HL-60/S4 treated with phorbol 12-myristate 13-acetate at 8.2 ng/mL for 4 days and 3 days (cell line): ENCODE measurements around the gene UGT1A10.
"Not testable (repeated sequence)": the region's sequence is repeated elsewhere in the genome, so short reads cannot be mapped to it uniquely, and the experiment has no call there.

ENCODE experiments used
- in situ Hi-C: fragments of 300-500 bp; cut with MboI; formaldehyde crosslinking; loops from 2 replicates; pipeline ENCODE4 v1.15.0; 2022; ENCODE audit warnings: low sequenced_read_pairs

Gene UGT1A10

DNA sequence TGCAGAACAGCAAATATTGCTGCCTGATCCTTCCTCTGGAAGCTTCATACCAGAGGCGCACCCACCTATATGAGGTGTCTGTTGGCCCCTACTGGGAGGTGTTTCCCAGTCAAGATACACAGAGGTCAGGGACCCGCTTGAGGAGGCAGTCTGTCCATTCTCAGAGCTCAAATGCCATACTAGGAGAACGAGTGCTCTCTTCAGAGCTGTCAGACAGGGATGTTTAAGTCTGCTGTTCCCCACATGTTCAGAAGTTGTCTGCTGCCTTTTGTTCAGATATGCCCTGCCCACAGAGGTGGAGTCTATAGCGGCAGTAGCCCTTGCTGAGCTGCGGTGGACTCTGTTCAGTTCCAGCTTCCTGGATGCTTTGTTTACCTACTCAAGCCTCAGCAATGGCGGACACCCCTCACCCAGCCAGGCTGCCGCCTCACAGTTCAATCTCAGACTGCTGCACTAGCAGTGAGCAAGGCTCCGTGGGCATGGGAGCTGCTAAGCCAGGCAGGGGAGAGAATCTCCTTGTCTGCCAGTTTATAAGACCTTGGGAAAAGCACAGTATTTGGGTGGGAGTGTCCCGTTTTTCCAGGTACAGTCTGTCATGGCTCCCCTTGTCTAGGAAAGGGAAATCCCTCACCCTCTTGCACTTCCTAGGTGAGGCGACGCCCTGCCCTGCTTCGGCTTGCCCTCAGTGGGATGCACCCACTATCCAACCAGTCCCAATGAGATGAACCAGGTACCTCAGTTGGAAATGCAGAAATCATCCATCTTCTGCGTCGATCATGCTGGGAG, 100.8 kb downstream of the UGT1A10 start:
- in situ Hi-C loops = not testable (repeated sequence)

DNA sequence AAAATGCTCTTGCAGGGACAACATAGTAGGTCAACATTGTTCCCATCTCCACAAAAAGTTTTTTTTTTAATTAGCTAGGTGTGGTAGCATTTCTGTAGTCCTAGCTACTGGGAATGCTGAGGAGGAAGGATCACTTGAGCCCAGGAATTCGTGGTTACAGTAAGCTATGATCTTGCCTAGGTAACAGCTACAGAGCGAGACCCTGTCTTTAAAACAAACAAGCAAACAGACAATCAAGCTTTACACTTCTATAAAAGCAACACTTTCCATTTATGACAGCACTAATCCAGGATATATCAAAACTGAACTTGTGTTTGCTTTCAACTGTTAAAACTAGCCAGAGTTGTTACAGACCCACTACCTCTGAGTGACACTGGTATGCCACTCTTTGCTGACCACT, 104.6 kb downstream of the UGT1A10 start:
- in situ Hi-C loops = no loop called here

DNA sequence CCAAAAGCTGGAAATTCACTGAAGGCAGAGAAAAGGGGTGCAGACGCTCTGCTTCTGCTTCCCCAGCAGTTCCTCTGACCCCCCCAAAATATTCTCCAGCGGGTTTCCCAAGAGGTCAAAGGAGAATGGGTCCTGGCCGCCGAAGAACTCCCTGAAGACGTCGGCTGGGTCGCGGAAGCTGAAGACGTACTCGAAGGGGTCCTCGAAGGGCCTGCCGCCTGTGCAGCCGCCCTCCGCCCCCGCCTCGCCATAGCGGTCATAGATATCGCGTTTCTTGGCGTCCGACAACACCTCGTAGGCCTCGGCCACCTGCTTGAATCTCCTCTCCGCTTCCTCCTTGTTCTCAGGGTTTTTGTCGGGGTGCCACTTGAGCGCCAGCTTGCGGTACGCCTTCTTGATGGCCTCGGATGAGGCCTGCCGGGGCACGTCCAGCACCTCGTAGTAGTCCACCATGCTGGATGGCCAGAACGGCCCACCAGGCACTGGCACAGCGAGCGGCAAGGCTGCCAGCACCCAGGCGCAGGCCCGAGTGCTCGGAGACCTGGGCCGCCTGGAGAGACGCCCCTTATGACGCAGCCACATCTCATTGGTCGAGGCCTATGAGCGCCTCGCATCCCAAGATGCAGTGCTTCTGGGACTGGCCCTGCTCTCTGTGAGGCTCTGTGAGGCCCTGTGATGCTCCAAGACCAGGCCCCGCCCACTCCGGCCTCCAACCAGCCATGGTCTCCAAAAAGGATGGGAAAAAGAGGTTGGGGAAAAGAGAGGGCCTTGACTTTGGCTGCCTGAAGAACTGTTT, 107.4 kb downstream of the UGT1A10 start:
- in situ Hi-C loops = no loop called here

DNA sequence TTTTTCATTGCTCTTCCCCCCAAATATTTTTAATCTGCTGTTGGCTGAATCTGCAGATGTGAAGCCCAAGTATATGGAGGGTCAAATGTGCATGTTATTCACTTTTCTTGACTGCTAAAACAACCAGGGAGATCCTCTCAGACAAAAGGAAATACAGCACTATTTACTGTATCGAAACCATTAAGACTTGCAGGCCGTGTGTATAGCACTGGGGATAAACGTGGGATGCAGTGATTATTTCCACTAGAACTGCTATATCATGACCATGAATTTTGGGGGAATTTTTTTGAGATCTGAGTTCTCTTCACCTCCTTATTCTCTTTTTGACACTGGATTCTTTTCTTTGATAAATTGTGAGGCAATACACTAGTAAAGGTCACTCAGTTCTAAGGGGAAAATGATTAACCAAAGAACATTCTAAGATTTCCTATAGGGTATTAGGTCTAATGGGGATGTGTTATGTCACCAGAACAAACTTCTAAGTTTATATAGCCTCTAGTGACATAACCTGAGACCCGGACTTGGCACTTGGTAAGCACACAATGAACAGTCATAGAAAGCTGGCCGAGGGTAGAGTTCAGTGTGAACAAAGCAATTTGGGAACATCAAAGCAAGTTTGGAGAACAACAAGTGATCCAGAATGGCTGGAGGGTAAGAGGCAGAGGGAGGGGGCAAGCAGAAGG, 109.0 kb downstream of the UGT1A10 start:
- in situ Hi-C loops = no loop called here

DNA sequence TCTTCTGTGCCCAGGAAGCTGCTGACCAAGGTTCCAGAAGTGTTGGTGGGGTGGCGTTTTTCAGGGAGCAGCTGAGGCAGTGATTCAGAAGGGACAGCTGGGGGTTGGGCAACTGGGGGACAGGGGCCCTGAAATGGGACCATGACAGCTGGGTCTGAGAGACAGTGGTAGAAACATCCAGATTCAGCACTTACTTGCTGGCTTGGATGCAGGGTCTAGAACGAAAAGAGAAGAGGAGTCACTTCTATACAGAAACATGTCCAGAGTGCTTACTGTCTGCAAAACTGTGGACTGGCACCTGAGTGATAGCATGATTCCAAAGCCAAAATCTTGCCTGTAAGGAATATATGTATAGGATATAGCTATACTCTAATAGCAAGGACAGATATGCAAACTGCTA, 109.6 kb downstream of the UGT1A10 start:
- in situ Hi-C loops = not testable (repeated sequence)

DNA sequence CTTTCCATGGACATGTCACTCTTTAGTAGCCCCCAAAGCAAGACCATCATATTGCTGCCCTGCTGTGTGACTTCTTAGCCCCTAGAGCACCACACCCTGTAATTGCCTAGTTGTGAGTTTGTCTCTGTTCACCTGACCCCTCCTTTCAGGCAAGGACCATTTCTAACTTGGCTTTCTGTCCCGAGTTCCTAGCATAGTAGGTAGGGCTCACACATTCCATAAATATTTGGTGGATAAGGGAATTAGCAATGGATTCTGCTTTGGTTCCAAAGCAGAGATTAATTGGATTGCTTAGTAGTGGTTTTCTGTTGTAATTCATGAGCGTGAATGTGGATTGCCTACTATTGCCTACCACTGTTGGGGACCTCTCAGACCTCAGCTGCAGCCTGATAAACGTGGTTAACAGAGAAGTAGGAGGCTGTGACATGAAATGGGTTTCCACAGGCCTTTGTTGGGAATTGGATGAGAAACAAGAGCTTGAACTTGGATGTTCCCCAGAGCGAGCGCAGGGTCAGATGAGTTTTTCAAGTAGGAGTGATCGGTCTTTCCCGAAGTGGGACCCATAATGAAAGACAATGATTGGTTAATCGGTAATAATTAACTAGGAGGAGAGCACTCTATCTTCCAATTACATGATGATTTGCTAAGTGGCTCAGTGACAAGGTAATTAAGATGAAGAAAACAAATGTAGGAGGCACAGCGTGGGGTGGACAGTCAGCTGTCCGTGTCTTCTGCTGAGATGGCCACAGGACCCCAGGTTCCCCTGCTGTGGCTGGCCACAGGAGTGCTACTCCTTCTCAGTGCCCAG, 110.4 kb downstream of the UGT1A10 start:
- in situ Hi-C loops = no loop called here

DNA sequence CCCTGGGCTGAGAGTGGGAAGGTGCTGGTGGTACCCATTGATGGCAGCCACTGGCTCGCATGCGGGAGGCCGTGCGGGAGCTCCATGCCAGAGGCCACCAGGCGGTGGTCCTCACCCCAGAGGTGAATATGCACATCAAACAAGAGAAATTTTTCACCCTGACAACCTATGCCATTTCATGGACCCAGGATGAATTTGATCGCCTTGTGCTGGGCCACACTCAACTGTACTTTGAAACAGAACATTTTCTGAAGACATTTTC, 111.0 kb downstream of the UGT1A10 start:
- in situ Hi-C loops = no loop called here

DNA sequence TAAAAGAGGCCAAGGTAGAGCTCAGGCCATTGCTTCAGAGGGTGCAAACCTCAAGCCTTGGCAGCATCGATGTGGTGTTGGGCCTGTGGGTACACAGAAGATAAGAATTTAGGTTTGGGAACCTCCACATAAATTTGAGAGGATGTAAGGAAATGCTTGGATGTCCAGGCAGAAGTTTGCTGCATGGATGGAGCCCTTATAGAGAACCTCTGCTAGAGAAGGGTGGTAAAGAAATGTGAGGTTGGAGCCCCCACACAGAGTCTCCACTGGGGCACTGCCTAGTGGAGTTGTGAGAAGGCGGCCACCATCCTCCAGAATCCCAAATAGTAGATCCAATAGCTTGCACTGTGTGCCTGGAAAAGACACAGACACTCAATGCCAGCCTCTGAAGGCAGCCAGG, 114.4 kb downstream of the UGT1A10 start:
- in situ Hi-C loops = not testable (repeated sequence)

DNA sequence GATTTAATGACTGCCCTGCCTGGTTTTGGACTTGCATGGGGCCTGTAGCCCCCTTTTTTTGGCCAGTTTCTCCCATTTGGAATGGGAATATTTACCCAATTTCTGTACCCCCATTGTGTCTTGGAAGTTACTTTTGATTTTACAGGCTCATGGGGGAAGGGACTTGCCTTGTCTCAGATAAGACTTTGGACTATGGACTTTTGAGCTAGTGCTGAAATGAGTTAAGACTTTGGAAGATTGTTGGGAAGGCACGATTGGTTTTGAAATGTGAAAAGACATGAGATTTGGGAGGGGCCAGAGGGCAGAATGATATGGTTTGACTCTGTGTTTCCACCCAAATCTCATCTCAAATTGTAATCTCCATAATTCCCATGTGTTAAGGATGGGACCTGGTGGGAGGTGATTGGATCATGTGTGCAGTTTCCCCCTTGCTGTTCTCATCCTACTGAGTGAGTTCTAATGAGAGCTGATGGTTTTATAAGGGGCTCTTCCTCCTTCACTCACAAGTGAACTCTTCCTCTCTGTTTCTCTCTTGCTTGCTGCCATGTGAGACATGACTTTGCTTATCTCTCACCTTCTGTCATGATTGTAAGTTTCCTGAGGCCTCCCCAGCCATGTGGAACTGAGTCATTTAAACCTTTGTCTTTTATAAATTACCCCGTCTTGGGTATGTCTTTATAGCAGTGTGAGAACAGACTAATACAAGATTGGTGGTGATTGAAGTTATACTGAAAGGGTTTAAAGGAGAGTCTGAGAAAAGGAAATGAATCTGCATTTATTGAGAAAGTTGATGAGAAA, 115.2 kb downstream of the UGT1A10 start:
- in situ Hi-C loops = not testable (repeated sequence)

DNA sequence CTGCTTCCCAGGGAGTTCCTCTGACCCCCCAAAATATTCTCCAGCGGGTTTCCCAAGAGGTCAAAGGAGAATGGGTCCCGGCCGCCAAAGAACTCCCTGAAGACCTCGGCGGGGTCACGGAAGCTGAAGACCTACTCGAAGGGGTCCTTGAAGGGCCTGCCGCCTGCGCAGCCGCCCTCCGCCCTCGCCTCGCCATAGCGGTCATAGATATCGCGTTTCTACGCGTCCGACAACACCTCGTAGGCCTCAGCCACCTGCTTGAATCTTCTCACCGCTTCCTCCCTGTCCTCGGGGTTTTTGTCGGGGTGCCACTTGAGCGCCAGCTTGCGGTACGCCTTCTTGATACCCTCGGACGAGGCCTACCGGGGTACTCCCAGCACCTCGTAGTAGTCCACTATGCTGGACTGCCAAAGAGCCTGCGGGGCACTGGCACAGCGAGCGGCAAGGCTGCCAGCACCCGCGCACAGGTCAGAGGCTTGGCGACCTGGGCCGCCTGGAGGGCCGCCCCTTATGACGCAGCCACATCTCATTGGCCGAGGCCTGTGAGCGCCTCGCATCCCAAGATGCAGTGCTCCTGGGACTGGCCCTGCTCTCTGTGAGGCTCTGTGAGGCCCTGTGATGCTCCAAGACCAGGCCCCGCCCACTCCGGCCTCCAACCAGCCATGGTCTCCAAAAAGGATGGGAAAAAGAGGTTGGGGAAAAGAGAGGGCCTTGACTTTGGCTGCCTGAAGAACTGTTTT, 118.8 kb downstream of the UGT1A10 start:
- in situ Hi-C loops = no loop called here

DNA sequence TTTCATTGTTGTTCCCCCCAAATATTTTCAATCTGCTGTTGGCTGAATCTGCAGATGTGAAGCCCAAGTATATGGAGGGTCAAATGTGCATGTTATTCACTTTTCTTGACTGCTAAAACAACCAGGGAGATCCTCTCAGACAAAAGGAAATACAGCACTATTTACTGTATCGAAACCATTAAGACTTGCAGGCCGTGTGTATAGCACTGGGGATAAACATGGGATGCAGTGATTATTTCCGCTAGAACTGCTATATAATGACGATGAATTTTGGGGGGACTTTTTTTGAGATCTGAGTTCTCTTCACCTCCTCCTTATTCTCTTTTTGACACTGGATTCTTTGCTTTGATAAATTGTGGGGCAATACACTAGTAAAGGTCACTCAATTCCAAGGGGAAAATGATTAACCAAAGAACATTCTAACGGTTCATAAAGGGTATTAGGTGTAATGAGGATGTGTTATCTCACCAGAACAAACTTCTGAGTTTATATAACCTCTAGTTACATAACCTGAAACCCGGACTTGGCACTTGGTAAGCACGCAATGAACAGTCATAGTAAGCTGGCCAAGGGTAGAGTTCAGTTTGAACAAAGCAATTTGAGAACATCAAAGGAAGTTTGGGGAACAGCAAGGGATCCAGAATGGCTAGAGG, 120.3 kb downstream of the UGT1A10 start:
- in situ Hi-C loops = no loop called here

DNA sequence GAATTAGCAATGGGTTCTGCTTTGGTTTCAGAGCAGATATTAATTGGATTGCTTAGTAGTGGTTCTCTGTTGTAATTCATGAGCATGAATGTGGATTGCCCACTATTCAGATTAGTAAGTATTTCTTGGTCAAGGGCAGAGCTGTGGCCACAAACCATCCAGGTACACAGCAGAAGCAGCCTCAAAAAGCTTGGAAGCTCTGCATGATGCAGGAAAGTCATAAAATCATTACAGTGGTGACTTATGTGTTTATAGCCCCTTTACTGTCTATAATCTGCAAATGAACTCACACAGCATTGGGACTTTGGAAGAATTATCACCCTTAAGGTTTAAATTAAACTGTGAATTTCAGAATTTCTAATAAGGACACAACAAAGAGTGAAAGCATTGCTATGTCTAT, 121.9 kb downstream of the UGT1A10 start:
- in situ Hi-C loops = no loop called here

DNA sequence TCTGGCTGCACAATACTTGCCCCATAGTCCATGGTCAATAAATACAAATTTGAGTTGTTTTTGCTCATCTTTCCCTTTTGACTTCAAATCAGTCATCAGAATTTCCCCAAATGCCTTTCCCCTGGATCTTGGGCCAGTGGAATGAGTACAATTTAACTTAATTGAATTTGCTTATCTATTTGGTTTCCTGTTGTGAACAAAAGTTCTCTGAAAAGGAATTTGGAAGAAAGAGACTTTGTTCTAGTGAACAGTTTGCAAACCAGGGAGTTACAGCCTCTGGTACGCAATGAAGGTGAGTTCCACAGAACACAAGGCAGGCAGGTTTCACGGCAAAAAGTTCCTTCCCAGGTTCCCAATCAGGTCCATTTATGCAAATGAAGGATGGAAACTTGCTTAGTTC, 122.6 kb downstream of the UGT1A10 start:
- in situ Hi-C loops = no loop called here

DNA sequence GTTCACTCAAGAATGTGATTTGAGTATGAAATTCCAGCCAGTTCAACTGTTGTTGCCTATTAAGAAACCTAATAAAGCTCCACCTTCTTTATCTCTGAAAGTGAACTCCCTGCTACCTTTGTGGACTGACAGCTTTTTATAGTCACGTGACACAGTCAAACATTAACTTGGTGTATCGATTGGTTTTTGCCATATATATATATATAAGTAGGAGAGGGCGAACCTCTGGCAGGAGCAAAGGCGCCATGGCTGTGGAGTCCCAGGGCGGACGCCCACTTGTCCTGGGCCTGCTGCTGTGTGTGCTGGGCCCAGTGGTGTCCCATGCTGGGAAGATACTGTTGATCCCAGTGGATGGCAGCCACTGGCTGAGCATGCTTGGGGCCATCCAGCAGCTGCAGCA, 123.8 kb downstream of the UGT1A10 start, which contains the start of gene UGT1A1:
TSS of gene UGT1A1 (plus strand) at position 228 of the 400 bp plus-strand sequence. CDS start at position 246, 18 bp downstream.
- in situ Hi-C loops = no loop called here

DNA sequence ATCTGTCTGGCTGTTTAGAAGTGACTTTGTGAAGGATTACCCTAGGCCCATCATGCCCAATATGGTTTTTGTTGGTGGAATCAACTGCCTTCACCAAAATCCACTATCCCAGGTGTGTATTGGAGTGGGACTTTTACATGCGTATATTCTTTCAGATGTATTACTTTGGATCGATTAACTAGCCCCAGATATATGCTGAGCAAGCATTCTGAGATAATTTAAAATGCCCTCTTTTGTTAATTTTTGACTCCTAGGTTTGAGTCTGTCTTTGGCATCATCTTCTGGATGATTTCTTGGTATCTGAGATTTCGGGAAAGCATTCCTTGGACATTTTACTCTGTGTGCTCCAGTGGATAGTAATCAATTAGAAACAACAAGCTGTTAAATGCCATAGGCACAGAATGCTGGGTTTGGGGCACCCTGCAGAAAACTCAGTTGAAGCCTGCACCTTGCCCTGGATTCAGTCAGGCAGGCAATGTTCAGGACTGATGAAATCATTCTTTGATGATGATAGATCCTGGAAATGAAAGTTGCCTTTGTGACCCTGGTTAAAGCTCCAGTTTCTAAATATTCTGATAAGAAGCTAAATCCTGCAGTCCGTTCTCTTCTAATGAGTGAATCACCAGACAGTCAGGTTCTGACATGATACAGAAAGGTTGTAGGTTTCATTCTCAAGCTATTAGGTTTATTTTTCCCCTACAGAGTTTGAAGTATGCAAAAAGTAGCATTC, 125.0 kb downstream of the UGT1A10 start:
- in situ Hi-C loops = no loop called here

DNA sequence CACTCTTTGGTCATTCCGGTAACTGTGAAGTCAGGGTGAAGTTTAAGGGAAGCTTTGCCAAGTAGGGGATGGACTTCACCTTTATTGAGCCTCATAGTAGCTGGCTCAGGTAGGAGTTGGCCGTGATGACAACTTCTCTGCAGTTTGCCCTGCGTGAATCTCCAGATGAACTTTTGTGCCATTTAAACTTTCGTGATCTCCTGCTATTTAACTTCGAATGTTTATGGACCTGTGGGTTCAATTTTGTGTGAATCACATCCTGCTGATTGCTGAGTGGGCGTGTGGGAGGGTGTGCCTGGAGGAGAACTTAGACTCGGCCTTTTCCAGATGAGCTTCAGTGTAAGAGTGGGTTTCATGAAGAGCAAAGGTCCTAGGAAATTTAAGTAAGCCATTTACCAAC, 128.0 kb downstream of the UGT1A10 start:
- in situ Hi-C loops = no loop called here

DNA sequence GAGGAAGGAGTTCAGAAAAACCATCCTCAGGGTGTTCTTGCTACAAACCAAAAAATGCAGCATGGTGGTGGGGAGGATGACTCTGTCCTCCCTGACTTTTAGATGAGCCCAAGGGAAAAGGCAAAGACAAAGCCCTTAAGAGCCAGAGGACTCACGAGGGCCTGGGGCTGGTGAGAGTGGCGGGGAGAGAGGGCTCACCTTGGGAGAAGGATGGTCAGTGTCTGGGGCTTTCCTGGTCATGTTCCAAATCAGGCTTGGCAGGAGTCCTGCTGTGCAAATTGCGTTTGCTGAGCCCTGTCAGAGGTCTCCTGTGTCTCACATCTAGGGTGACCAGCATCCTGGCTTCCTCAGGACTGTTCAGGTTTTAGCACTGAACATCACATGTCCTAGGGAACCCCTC, 128.5 kb downstream of the UGT1A10 start:
- in situ Hi-C loops = no loop called here

DNA sequence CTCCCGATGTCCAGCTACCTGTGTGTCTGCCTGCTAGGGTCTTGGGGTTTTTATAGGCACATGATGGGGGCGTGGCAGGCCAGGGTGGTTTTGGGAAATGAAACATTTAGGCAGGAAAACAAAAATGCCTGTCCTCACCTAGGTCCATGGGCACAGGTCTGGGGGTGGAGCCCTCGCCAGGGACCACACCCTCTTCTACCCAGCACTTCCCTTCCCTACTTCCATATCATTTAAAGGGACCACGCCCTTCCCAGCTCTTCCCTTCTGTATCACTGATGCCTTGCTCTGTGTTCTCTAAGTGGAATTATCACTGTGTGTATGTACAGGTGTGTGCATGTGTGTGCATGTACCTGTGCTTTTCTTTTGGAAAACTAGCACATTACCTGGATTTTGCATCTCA, 130.2 kb downstream of the UGT1A10 start:
- in situ Hi-C loops = no loop called here
